Stimulated activated effector memory CD8-positive, alpha-beta T cell treated with anti-CD3 and anti-CD28 coated beads, Interleukin-12 subunit alpha, Interleukin-12 subunit beta, amount 100 ng/mL, for 72 hours (primary cell): ENCODE data around the gene SNRK.
A peak's percentile ranks its signal among the peaks of the same experiment; 100 is the strongest.
"Not testable (repeated sequence)": the region's sequence is repeated elsewhere in the genome, so short reads cannot be mapped to it uniquely, and the experiment has no call there.

Source experiments
- ATAC-seq: fragments of 150-1000 bp; cut with Tn5 transposase; 2 replicates; pipeline ENCODE4 v1.10.0; 2021
- DNase-seq, 2 donors: peaks; one replicate each; pipeline ENCODE4 v3.0.0; 2021 to 2022; ENCODE audit warnings: low spot score in 2 of 2
- H3K27ac Mint-ChIP-seq: one replicate; pipeline ENCODE4 v1.8.0; 2022; ENCODE audit warnings: mild to moderate bottlenecking, mixed read lengths
- H3K36me3 Mint-ChIP-seq: one replicate; pipeline ENCODE4 v1.8.0; 2022; ENCODE audit warnings: mild to moderate bottlenecking, mixed read lengths
- H3K4me1 Mint-ChIP-seq: one replicate; pipeline ENCODE4 v1.8.0; 2022; ENCODE audit warnings: mixed read lengths
- H3K4me3 Mint-ChIP-seq: one replicate; pipeline ENCODE4 v1.8.0; 2022; ENCODE audit warnings: mild to moderate bottlenecking, mixed read lengths
- H3K9me3 Mint-ChIP-seq: one replicate; pipeline ENCODE4 v1.8.0; 2022; ENCODE audit warnings: mixed read lengths

SNRK gene

DNA sequence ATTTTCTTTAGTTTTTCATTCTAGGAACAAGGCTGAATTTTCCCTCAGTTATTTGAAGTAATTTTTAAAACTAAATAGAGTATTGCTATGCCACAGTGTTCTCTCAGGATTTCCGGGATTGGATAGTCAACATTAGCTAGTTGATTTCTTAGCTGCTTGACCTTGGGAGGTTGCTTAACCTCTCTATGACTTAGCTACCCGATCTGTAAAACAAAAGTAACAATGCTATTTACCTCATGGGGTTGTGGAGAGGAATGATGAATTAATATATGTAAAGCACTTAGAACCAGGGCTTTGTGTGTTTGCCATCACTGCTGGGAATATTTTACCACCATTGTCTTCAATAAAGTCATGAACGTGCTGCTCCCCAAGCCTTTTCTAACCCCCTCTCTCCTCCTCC lies 57.5 kb downstream of the SNRK start:
- no peak for ATAC-seq
- peak overlapping the region; percentile 29 for H3K27ac Mint-ChIP-seq
- no peak for DNase-seq
- H3K4me3 Mint-ChIP-seq: no peak overlapping the region
- no peaks in the 10 kb centered on the region for H3K9me3 Mint-ChIP-seq
- H3K36me3 Mint-ChIP-seq: peaks cover 88% of the 10 kb centered on the region
- H3K4me1 Mint-ChIP-seq: peaks cover 63% of the 10 kb centered on the region

GRCh38 chr3:43344520-43344919 lies 58.2 kb downstream of the SNRK start:
- ATAC-seq (no peak), DNase-seq (no peak)
- Mint-ChIP-seq H3K9me3 (no peaks in the 10 kb centered on the region), H3K36me3 (peaks cover 89% of the 10 kb centered on the region), H3K4me1 (peaks cover 66% of the 10 kb centered on the region), H3K4me3 (no peak overlapping the region), H3K27ac (no peak overlapping the region)

GRCh38 chr3:43345246-43345645 lies 58.9 kb downstream of the SNRK start:
- Mint-ChIP-seq H3K9me3 (no peaks in the 10 kb centered on the region), H3K27ac (peak overlapping the region; percentile 94), H3K4me1 (peaks cover 66% of the 10 kb centered on the region), H3K4me3 (peak overlapping the region; percentile 64), H3K36me3 (peaks cover 88% of the 10 kb centered on the region)
- ATAC-seq: no peak
- peak in 1 of 2 donors; percentile 50 for DNase-seq

- DNase-seq (peak in 1 of 2 donors; percentile 61), ATAC-seq (peak; percentile 90)
- peaks cover 82% of the 10 kb centered on the region for H3K36me3 Mint-ChIP-seq
- peaks cover 66% of the 10 kb centered on the region for H3K4me1 Mint-ChIP-seq
- H3K9me3 Mint-ChIP-seq: no peaks in the 10 kb centered on the region
- peak overlapping the region; percentile 94 for H3K27ac Mint-ChIP-seq
- peak overlapping the region; percentile 64 for H3K4me3 Mint-ChIP-seq
Measured at GRCh38 chr3:43345877-43346276, 59.5 kb downstream of the SNRK start.

DNA sequence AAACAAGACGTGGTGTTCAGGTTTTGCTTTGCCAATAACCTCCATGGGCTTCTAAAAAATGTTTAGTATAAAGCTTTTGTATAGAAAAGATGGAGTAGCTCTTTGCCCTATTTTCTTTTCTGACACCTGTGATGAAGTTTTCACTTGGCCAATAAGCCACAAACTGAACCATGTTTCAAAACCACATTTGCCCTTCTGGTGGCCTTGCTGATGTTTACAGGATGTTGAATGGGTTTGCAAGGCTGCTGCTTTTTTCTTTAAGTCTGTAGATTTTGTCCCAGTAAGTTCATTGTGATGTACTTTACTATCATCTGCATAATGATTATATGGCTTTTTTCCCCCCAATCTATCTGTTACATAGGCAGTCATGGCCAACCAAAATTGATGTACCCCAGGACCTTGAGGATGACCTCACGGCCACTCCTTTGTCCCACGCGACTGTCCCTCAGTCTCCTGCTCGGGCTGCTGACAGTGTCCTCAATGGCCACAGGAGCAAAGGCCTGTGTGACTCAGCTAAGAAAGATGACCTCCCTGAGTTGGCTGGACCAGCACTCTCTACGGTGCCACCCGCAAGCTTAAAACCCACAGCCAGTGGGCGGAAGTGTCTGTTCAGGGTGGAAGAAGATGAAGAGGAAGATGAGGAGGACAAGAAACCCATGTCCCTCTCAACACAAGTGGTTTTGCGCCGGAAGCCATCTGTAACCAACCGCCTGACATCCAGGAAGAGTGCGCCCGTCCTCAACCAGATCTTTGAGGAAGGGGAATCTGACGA lies 60.8 kb downstream of the SNRK start:
- Mint-ChIP-seq H3K4me1 (peaks cover 71% of the 10 kb centered on the region), H3K36me3 (peaks cover 69% of the 10 kb centered on the region), H3K9me3 (peaks cover 7% of the 10 kb centered on the region), H3K27ac (peak overlapping the region; percentile 94), H3K4me3 (peak overlapping the region; percentile 64)
- DNase-seq (peak; percentile 15 to 70), ATAC-seq (peak; percentile 69)

DNA sequence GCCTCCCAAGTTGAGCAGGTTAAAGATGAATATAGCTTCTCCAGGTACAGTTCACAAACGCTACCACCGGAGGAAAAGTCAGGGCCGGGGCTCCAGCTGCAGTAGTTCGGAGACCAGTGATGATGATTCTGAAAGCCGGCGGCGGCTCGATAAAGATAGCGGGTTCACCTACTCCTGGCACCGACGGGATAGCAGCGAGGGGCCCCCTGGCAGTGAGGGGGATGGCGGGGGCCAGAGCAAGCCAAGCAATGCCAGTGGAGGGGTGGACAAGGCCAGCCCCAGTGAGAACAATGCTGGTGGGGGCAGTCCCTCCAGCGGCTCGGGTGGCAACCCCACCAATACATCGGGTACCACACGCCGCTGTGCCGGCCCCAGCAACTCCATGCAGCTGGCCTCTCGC lies 61.4 kb downstream of the SNRK start:
- Mint-ChIP-seq H3K36me3 (peaks cover 64% of the 10 kb centered on the region), H3K4me1 (peaks cover 66% of the 10 kb centered on the region), H3K27ac (peak overlapping the region; percentile 94), H3K4me3 (peak overlapping the region; percentile 64), H3K9me3 (peaks cover 10% of the 10 kb centered on the region)
- no peak for DNase-seq
- no peak for ATAC-seq

GRCh38 chr3:43348350-43348749 lies 62.0 kb downstream of the SNRK start:
- Mint-ChIP-seq H3K27ac (peak overlapping the region; percentile 94), H3K4me3 (no peak overlapping the region), H3K36me3 (peaks cover 58% of the 10 kb centered on the region), H3K9me3 (peaks cover 14% of the 10 kb centered on the region), H3K4me1 (peaks cover 63% of the 10 kb centered on the region)
- ATAC-seq (no peak), DNase-seq (no peak)

GRCh38 chr3:43348852-43349574 lies 62.7 kb downstream of the SNRK start:
- DNase-seq: no peak
- H3K9me3 Mint-ChIP-seq: peaks cover 17% of the 10 kb centered on the region
- no peak overlapping the region for H3K4me3 Mint-ChIP-seq
- no peak overlapping the region for H3K27ac Mint-ChIP-seq
- peaks cover 59% of the 10 kb centered on the region for H3K4me1 Mint-ChIP-seq
- H3K36me3 Mint-ChIP-seq: peaks cover 55% of the 10 kb centered on the region
- ATAC-seq: no peak

DNA sequence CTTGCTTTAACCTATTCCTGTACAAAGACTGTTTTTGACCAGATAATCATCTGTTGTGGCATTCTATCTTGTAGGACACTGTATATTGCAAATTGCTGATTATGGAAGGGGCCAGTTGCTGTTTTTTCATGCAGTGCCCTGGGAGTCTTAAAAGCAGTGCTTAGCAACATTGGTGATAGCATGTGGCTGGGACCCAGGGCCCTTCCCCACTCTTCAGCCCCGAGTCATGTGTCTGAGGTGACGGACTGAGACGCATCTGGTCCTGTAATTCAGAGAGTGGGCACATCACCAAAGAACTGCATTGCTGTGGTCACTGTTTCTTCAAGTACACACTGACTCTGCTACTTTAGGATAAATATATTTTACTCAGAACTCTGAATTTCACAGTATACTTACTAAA lies 63.4 kb downstream of the SNRK start:
- Mint-ChIP-seq H3K36me3 (peaks cover 51% of the 10 kb centered on the region), H3K9me3 (peaks cover 23% of the 10 kb centered on the region), H3K4me1 (peaks cover 58% of the 10 kb centered on the region), H3K27ac (no peak overlapping the region), H3K4me3 (no peak overlapping the region)
- no peak for DNase-seq
- no peak for ATAC-seq

DNA sequence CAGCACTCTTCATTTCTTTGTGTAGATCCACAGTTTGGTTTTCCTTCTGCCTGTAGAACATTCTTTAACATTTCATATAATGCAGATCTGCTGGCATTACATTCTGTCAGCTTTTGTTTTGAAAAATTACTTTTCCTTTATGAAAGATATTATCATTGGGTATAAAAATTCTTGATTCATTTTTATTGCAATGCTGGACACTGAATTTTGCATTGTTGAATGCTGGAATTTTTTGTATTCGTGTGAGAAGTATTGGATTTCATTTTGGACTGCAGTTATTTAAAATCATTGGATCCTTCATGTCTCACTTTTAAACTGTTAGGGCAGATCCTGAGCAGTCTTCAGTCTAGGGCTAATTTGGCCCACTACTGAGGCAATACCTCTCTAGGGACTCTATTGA lies 67.1 kb downstream of the SNRK start:
- H3K4me3 Mint-ChIP-seq: no peak overlapping the region
- H3K4me1 Mint-ChIP-seq: peaks cover 22% of the 10 kb centered on the region
- peaks cover 21% of the 10 kb centered on the region for H3K36me3 Mint-ChIP-seq
- peaks cover 40% of the 10 kb centered on the region for H3K9me3 Mint-ChIP-seq
- ATAC-seq: no peak
- DNase-seq: no peak
- no peak overlapping the region for H3K27ac Mint-ChIP-seq

DNA sequence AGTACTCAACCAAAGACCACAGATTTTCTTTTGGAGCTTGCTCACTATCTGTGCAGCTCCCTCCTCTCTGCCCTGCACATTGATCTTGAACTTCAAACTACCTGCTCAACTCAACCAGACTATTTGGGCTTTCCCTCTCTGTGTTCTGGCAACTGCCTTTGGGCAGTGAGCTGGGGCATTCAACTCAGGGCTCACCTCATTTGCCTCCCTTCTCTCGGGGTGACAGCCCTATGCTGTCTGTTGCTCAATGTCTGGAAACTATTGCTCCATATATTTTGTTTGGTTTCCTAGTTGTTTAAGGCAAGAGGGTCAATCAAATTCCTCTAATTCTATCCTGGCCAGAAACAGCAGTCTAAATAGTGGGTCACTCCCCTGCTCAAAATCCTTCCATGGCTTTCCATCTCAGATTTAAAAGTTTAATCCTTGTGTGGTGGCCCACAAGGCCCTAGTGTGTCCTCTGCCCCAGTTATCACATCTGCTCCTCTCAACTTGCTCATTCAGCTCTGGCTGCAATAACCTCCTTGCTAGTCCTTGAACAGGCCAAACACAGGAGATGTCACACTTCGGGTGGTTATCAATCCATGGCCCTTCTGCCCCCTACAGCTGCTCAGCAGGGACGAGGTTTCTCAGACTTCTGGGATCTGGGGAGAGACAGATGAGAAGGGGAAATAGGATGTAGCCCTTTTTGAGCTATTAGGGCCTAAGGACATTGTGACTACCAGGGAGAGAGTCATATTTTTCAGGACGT lies 67.8 kb downstream of the SNRK start:
- Mint-ChIP-seq H3K4me3 (no peak overlapping the region), H3K9me3 (peaks cover 40% of the 10 kb centered on the region), H3K27ac (no peak overlapping the region), H3K36me3 (peaks cover 14% of the 10 kb centered on the region), H3K4me1 (peaks cover 15% of the 10 kb centered on the region)
- ATAC-seq (no peak), DNase-seq (no peak)

GRCh38 chr3:43356033-43356432 lies 69.7 kb downstream of the SNRK start:
- not testable (repeated sequence) for H3K36me3 Mint-ChIP-seq

DNA sequence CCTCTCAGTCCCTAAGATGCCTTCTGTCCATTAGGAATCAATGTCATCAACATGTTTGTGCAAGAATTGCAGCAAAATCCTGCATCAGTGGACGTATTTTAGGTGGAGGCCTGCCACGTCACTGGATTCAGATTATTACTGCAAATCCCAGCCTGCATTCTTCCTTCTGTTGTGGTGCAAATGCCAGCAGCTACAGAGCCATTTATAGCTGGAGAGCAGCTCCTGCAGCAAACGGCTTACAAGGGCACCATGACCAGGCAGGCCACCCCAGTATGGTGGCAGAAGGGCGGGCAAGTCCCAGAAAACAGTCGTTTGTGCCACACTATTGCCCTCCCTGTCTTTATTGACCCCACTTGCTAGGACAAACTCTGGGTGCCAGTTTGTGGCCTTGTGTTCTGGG lies 74.7 kb downstream of the SNRK start:
- ATAC-seq (no peak), DNase-seq (no peak)
- Mint-ChIP-seq H3K27ac (no peak overlapping the region), H3K9me3 (peaks cover 11% of the 10 kb centered on the region), H3K36me3 (no peaks in the 10 kb centered on the region), H3K4me1 (peaks cover 4% of the 10 kb centered on the region), H3K4me3 (no peak overlapping the region)

More at GRCh38 chr3:43356033-43356432, 69.7 kb downstream of the SNRK start:
- peaks cover 40% of the 10 kb centered on the region for H3K9me3 Mint-ChIP-seq
- not testable (repeated sequence) for H3K4me3 Mint-ChIP-seq, H3K27ac Mint-ChIP-seq, DNase-seq, ATAC-seq
- H3K4me1 Mint-ChIP-seq: peaks cover 15% of the 10 kb centered on the region

GRCh38 chr3:43362183-43362582 lies 75.8 kb downstream of the SNRK start:
- H3K36me3 Mint-ChIP-seq: no peaks in the 10 kb centered on the region
- H3K9me3 Mint-ChIP-seq: peaks cover 5% of the 10 kb centered on the region
- no peak overlapping the region for H3K27ac Mint-ChIP-seq
- ATAC-seq (no peak), DNase-seq (no peak)
- no peak overlapping the region for H3K4me3 Mint-ChIP-seq
- H3K4me1 Mint-ChIP-seq: peaks cover 10% of the 10 kb centered on the region

GRCh38 chr3:43362961-43363360 lies 76.6 kb downstream of the SNRK start:
- peak overlapping the region; percentile 89 for H3K27ac Mint-ChIP-seq
- no peak for ATAC-seq
- H3K4me1 Mint-ChIP-seq: peaks cover 10% of the 10 kb centered on the region
- H3K4me3 Mint-ChIP-seq: no peak overlapping the region
- no peaks in the 10 kb centered on the region for H3K9me3 Mint-ChIP-seq
- no peaks in the 10 kb centered on the region for H3K36me3 Mint-ChIP-seq
- DNase-seq: no peak
